Measurements from ENCODE around the gene LDB2.
A peak's percentile ranks its signal among the peaks of the same experiment; 100 is the strongest.
"Not testable (repeated sequence)": the region's sequence is repeated elsewhere in the genome, so short reads cannot be mapped to it uniquely, and the experiment has no call there.

LDB2 gene

DNA sequence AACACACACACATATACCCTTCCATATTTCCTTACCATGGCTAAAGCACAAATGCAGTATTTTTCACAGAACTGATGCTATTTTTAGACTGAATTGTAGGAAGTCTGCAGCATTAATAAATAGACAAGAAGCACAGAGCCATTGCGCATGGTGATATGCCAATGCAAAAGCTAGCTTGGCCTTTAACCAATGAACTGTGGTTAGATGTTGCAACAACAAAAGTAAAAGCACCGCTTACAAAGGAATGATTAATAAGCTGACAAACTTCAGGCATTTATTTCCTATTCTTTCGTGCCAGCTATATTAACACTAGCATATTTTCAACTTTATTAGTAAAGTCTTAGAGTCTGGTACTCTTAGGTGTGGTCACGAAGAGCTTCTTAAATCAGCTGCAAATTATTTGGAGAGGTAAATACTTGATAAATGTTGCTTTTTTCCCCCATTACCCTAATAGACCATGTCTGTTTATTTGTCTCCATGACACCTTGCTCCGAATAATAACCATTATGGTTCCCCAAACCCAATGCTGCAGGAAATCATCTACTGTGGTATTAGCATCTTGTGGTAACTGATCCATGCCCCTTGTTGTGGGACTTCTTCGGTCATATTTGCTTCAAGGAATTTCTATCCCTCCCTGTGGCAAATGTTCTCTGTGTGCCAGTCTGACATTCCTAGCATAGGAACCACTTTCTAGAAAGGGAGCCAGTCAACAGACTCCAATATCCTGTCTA is 366.0 kb downstream of the LDB2 start:
- no peak for DNase-seq
- TF ChIP-seq GATA1 (IDR thresholded peaks at IDR 0.05; ENCODE audit: low read depth, low read length) = no peak
- TF ChIP-seq POLR2A (IDR thresholded peaks at IDR 0.05; ENCODE audit: low read length) = no peak

DNA sequence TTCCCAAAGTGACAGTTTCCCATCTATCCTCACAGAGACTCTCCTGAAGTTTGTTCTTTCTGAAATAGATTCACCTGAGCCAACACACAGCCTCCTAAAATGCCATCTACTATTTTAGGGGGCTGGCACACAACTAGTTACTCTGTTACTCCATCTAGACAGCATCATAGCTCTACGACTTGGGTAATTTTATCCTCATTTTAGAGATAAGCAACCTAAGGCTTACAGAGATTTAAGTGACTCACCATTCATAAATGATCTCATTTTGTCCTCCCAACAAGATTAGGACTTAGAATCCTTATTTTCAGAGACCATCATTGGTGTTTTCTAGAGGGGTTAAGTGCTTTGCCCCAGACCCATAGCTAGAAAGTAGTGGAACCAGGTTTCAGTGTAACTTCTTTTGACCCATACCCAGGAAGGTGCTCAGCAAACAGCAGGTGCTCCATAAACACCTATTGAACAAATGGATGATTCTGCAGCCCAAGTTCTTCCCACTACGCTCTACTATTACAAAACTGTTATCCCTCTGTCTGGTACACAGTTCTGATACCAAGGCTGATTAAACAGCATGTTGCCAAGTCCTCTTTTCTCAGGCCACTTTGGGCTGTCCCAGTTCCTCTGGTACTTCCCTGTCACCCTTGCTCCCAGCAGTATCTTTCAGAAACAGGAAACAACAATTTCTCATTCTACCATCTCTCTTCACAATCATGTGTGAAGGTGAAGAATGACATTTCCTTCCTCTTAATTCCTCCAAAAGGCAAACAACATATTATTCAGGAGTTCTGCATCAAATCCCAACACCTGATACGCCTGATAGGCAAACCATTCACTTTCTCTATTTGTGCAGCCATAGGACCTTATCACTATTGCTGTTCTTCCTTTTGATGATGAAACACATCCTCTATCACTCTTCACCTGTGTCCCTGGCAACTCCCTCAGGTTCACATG is 367.5 kb downstream of the LDB2 start:
- TF ChIP-seq GATA1 (IDR thresholded peaks at IDR 0.05; ENCODE audit: low read depth, low read length) (no peak), POLR2A (IDR thresholded peaks at IDR 0.05; ENCODE audit: low read length) (no peak)
- DNase-seq = no peak

DNA sequence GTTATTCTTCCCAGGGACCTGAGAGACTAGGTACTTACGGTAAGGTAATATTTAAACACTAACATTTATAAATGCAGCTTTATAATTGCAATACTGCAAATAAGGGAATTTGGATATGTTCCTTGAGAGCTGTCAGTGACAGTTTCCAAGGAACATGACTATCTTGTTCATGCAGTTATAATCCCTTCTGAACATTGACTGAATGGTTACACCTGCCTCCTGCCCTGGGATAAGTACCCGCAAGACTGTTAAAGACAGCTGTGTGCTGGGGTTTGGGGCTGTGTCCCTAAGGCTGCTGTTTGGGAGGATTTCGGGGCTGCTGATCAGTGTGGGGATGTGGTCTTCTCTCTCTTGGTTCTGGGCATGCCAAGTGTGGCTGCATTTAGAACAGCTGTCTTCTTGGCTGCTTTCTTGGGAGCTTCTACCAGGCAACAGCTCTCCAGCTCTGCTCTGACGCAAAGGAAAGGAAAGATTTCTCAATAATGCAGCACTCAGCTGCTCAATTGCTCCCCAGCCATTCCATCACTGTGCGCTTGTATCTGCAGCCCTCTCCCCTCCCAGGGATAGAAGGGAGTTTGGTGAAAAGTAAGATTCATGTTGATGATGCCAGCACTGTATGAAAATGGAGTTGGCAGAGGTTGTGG is 373.4 kb downstream of the LDB2 start:
- TF ChIP-seq POLR2A (IDR thresholded peaks at IDR 0.05; ENCODE audit: low read length) (no peak), GATA1 (IDR thresholded peaks at IDR 0.05; ENCODE audit: low read depth, low read length) (no peak)
- no peak for DNase-seq

DNA sequence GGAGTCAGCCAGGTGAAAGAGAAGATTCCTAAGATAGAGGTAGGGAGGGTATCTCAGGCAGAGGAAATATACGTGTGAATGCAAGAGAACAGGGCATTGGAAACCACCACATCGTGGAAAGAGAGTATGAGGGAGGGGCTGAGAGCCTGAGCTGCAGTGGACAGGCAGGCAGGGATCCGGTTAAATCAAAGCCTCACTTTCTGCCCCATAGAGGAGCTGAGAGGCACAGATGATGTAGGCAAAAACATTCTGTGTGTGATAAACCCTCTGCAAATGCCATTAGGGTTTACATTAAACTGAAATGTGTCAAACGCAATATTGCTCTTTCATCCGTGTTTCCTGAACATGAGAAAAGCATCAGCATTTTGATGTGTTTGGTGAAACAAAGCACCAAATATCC is 374.0 kb downstream of the LDB2 start:
- TF ChIP-seq GATA1 (IDR thresholded peaks at IDR 0.05; ENCODE audit: low read depth, low read length) (no peak), POLR2A (IDR thresholded peaks at IDR 0.05; ENCODE audit: low read length) (no peak)
- no peak for DNase-seq

DNA sequence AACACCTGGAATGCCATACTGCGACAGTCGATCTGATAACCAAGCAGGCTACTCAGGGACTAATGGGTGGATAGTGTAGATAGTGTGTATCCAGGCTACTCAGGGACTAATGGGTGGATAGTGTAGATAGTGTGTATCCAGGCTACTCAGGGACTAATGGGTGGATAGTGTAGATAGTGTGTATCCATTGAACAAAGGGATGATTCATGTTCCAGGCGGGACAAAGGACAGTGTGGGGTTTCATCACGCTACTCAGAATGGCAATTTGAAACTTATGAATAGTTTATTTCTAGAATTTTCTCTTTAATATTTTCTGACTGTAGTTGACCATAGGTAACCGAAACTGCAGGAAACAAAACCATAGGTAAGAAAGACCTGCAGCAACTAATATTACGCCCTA is 374.9 kb downstream of the LDB2 start:
- DNase-seq = not testable (repeated sequence)

DNA sequence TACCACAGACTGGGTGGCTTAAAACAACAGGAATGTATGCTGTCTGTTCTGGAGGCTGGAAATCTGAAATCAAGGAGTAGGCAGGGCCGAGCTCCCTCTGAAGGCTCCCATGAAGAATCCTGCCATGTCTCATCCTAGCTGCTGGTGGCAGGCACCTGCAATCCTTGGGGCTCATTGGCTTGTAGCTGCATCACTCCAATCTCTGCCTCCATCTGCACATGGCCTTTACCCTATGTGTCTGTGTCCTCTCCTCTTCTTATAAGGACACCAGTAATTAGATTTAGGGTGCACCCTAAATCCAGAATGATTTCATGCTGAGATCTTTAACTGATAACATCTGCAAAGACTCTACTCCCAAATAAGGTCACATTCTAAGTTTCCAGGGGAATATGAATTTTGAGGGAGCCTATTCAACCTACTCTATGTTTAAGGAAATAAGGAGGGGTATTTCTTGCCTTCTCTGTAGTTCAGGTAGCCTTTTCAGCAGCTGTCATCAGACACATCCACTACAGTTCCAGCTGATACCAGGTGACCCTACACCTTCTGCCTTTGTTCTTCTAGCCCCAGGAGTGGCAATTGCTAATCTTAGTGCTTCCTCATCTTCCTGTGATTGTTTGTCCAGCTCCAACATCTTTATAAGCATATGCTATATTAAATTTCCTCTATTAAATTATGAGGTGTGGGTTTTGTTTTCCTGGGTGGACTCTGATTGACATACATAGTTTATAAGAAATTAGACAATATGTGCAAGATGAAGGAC is 377.1 kb downstream of the LDB2 start:
- DNase-seq = no peak
- TF ChIP-seq POLR2A (IDR thresholded peaks at IDR 0.05; ENCODE audit: low read length) = no peak
- no peak for TF ChIP-seq GATA1 (IDR thresholded peaks at IDR 0.05; ENCODE audit: low read depth, low read length)

DNA sequence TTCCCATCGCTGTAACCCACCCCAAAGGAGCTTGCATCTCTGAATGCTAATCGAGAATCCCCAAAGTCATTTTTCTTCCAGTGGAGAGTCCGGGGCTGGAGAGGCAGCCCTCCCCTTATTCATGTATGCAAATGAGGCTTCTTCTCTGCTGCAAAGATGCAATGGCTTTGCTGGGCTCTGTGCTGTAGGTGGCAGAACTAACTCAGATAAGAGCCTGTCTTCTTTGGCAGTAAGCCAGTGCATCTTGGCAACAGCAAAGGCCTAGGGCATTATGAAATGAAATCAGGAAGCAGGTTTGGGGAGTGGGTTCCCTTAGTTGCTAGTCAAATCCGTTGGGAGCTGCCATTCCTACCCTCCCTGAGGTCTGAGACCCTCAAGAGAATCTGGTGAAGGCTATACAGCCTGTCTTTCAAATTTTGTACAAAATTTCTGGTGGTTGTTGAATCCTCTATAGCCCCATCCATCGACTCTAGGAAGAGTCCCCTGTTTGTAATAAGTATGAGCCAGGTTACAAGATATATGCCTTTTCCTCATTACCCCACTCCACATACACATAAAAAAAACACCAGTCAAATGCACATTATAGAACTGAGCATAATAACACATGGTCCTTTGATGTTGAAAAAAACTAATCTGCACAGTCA is 381.5 kb downstream of the LDB2 start:
- TF ChIP-seq GATA1 (IDR thresholded peaks at IDR 0.05; ENCODE audit: low read depth, low read length) (no peak), POLR2A (IDR thresholded peaks at IDR 0.05; ENCODE audit: low read length) (no peak)
- peak; percentile 18 to 28 for DNase-seq

DNA sequence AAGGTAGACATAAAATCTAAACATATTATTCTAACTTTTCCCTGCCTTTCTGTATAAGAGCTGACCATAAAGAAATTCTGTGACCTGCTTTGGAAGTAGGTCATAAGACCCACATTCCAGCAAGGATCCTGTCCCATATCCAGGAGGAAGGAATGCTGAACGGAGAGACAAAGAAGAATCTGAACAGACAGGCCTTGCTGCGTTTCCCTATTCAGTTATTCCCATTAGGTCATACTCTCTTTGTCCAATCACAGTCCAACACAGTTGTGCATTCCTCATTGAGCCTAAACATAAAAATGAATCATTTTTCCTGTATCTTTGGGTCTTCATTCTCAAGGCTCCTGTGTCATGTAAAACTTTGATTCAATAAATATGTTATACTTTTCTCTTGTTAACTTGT is 384.6 kb downstream of the LDB2 start:
- TF ChIP-seq GATA1 (IDR thresholded peaks at IDR 0.05; ENCODE audit: low read depth, low read length) (no peak), POLR2A (IDR thresholded peaks at IDR 0.05; ENCODE audit: low read length) (no peak)
- no peak for DNase-seq

DNA sequence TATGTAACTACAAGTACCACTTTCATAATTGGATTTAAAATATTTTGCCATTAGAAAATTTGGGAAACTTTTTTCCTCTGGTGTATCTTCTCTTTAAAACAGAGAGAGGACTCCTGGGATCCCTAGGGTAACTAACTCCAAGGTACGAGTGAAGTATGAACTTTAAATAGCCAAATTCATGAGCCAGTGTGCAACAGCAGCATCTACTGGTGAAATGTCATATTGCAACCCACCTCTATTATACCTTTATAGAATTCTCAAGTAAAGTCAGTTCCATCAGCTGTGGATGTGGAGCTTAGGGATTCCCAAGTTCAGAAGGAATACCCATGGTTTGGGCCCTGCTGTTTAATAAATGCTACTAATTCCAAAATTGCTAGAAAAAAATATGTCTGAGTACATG is 389.5 kb downstream of the LDB2 start:
- peak; percentile 4 to 6 for DNase-seq
- TF ChIP-seq POLR2A (IDR thresholded peaks at IDR 0.05; ENCODE audit: low read length) = no peak
- TF ChIP-seq GATA1 (IDR thresholded peaks at IDR 0.05; ENCODE audit: low read depth, low read length) = no peak

DNA sequence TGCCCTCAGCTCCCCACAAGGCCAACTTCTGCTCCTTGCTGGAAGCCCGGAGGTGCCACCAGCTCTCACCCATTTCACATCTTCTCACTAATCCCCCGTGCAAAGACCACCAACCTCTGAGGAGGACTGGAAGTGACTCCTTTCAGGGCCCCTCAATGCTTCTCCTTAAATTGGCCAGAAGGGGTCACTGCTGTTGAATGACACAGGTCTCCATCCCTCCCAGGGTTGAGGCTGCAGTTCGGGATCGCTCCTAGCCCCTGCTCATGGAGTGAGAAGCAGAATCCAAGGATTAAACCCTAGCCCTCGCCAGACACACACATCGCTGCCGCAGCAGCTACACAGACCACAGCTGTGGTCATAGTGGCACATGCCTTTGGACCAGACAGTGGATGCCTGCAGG is 392.7 kb downstream of the LDB2 start:
- DNase-seq = no peak
- no peak for TF ChIP-seq POLR2A (IDR thresholded peaks at IDR 0.05; ENCODE audit: low read length)
- TF ChIP-seq GATA1 (IDR thresholded peaks at IDR 0.05; ENCODE audit: low read depth, low read length) = no peak

DNA sequence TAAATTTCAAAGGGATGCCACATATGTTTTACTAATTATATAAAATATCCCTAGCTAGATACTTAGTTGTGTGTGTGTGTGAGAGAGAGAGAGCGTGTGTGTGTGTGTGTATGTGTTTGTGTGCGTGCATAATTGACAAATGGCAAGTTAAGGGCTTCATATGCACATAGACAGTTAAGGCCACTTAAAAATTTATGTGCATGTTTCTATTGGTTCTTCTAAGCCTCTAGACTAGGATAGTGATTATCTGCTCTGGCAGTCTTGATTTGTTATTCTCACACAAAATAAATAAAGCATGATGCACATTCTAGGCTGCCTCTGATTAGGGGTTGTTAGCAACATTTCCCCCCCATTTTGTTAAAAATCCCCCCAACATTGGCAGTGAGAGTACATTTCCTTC is 393.2 kb downstream of the LDB2 start:
- TF ChIP-seq POLR2A (IDR thresholded peaks at IDR 0.05; ENCODE audit: low read length) (no peak), GATA1 (IDR thresholded peaks at IDR 0.05; ENCODE audit: low read depth, low read length) (no peak)
- DNase-seq = no peak

DNA sequence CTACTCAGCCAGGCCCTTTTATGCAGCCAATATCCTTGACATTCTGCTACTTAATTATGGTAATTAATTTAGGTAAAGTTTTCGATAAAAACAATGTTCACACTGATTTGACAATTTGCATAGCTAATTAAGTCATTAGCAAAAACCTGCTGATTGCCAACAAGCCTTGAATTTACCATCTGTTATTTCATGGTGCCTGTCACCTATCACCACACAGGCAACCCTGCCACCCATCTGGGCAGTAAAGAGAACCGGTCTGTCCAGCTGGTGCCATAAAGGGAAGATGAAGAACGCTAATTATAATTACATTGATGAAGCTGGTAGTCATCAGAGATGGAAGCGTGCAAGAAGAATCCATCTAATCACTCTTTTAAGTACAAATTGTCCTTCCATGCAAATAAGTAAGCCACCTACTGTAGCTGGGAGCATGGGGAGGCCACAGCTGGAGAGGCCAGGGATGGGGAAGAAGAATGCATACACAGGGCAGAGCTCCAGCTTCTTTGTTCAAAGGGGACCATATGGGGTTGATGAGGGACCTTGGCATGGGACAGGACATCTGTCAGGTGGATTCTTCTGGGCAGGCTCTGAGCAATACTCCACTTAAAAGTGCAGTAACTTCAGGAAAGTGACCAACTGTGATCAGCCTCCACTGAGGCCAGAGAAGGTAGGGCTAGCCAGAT is 394.9 kb downstream of the LDB2 start:
- TF ChIP-seq POLR2A (IDR thresholded peaks at IDR 0.05; ENCODE audit: low read length) = no peak
- TF ChIP-seq GATA1 (IDR thresholded peaks at IDR 0.05; ENCODE audit: low read depth, low read length) = no peak
- no peak for DNase-seq

DNA sequence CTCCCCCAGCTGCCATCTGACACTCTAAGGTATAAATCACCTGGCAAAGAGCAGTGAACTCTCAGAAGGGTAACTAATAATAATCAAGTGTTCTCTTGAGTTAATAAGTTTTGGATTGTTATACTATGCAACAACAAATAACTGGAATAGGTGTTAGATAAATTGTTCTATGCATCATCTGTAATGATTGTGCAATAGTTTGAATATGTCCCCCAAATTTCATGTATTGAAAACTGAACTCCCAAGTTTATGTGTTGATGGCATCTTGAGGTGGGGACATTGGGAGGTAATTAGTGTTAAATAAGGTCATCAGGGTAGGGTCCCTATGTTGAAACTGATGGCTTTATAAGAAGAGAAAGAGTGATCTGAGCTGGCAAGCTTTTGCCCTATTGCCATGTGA is 399.5 kb downstream of the LDB2 start:
- no peak for TF ChIP-seq POLR2A (IDR thresholded peaks at IDR 0.05; ENCODE audit: low read length)
- TF ChIP-seq GATA1 (IDR thresholded peaks at IDR 0.05; ENCODE audit: low read depth, low read length) = no peak
- no peak for DNase-seq

All from erythroblast (primary cell).